Lung microvascular endothelial cell (primary cell): ENCODE data around the gene PLXNA4. TPM values are rescaled to one million over a fixed set of nuclear protein-coding genes. Genes with fewer than 3 reads are reported as not detected.

Experiments
- DNase-seq, 2 donors: peaks; one replicate each; pipeline versions ENCODE4 v3.0.0 to v3.0.0-alpha.2; 2010; ENCODE audit warnings: low read depth in 2 of 2
- total RNA-seq: library from RNA; depleted of rRNA; stranded (reverse); fragments of >200 nt; gene quantifications from 2 replicates; pipeline ENCODE4 v1.2.1, GENCODE V29; 2014

Gene PLXNA4
- total RNA-seq, 1 donor from 2014 or later: 6.9 TPM

GRCh38 chr7:132121987-132122386 lies 454.3 kb downstream of the PLXNA4 start:
- DNase-seq: no peak

- DNase-seq: no peak
These were observed 457.6 kb downstream of the PLXNA4 start for GRCh38 chr7:132118641-132119040.

GRCh38 chr7:132117636-132118035 lies 458.6 kb downstream of the PLXNA4 start:
- no peak for DNase-seq

- peak in 1 of 2 donors; percentile 39 for DNase-seq
These were observed 459.1 kb downstream of the PLXNA4 start for GRCh38 chr7:132117181-132117580.

- no peak for DNase-seq
These were observed 459.9 kb downstream of the PLXNA4 start for GRCh38 chr7:132116369-132116768.

GRCh38 chr7:132115758-132116157 lies 460.5 kb downstream of the PLXNA4 start:
- DNase-seq: no peak

GRCh38 chr7:132115028-132115427 lies 461.2 kb downstream of the PLXNA4 start:
- DNase-seq: no peak

- no peak for DNase-seq
These were observed 461.9 kb downstream of the PLXNA4 start for GRCh38 chr7:132114411-132114810.

- no peak for DNase-seq
These were observed 462.5 kb downstream of the PLXNA4 start for GRCh38 chr7:132113536-132114371.

GRCh38 chr7:132112657-132113056 lies 463.6 kb downstream of the PLXNA4 start:
- DNase-seq: no peak

GRCh38 chr7:132112106-132112505 lies 464.2 kb downstream of the PLXNA4 start:
- no peak for DNase-seq

- no peak for DNase-seq
These were observed 465.6 kb downstream of the PLXNA4 start for GRCh38 chr7:132110692-132111091.

- no peak for DNase-seq
These were observed 466.5 kb downstream of the PLXNA4 start for GRCh38 chr7:132109769-132110168.

- DNase-seq: no peak
These were observed 467.7 kb downstream of the PLXNA4 start for GRCh38 chr7:132108563-132108962.

GRCh38 chr7:132106491-132106890 lies 469.8 kb downstream of the PLXNA4 start:
- no peak for DNase-seq

- DNase-seq: no peak
These were observed 471.2 kb downstream of the PLXNA4 start for GRCh38 chr7:132105096-132105495.

- no peak for DNase-seq
These were observed 472.6 kb downstream of the PLXNA4 start for GRCh38 chr7:132103718-132104117.

- DNase-seq: no peak
These were observed 473.3 kb downstream of the PLXNA4 start for GRCh38 chr7:132102942-132103341.

GRCh38 chr7:132102391-132102790 lies 473.9 kb downstream of the PLXNA4 start:
- no peak for DNase-seq

GRCh38 chr7:132100981-132101380 lies 475.3 kb downstream of the PLXNA4 start:
- no peak for DNase-seq

- no peak for DNase-seq
These were observed 475.8 kb downstream of the PLXNA4 start for GRCh38 chr7:132100483-132100882.

GRCh38 chr7:132099163-132099562 lies 477.1 kb downstream of the PLXNA4 start:
- DNase-seq: no peak

GRCh38 chr7:132098327-132098726 lies 477.9 kb downstream of the PLXNA4 start:
- DNase-seq: no peak
